ENCODE data around the gene PSMA4. TPM values are rescaled to one million over a fixed set of nuclear protein-coding genes. Genes with fewer than 3 reads are reported as not detected.

The PSMA4 gene
- total RNA-seq, 1 donor from 2014 or later: 112 TPM

DNA sequence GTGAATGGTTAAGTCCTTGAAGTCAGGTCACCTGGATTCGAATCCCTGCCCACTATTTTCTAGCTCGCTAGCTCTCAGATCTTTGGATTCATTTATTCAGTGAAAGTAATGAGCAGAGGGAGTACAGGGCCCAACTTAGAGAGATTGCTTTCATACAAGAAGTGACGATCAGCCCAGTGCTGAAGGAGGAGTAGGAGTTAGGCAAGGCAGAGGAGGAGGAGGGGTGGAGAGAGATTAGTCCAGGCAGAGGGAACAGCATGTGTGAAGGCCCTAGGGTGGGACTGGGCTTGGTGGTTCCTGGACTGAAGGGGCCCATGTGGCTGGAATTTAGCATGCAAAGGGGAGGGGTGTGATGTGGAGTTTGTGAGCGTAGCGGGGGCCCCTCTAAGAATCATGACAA lies 21.2 kb downstream of the PSMA4 start:
- Histone ChIP-seq H3K27ac (no peak overlapping the region), H3K27me3 (no peaks in the 10 kb centered on the region), H3K4me3 (no peak overlapping the region), H3K36me3 (no peaks in the 10 kb centered on the region), H3K4me1 (peaks cover 5% of the 10 kb centered on the region), H3K9me3 (no peaks in the 10 kb centered on the region)
- ATAC-seq (no peak), DNase-seq (no peak)
- intact Hi-C loops (cut with DNase I): no loop called here
- TF ChIP-seq, protein P1, sequence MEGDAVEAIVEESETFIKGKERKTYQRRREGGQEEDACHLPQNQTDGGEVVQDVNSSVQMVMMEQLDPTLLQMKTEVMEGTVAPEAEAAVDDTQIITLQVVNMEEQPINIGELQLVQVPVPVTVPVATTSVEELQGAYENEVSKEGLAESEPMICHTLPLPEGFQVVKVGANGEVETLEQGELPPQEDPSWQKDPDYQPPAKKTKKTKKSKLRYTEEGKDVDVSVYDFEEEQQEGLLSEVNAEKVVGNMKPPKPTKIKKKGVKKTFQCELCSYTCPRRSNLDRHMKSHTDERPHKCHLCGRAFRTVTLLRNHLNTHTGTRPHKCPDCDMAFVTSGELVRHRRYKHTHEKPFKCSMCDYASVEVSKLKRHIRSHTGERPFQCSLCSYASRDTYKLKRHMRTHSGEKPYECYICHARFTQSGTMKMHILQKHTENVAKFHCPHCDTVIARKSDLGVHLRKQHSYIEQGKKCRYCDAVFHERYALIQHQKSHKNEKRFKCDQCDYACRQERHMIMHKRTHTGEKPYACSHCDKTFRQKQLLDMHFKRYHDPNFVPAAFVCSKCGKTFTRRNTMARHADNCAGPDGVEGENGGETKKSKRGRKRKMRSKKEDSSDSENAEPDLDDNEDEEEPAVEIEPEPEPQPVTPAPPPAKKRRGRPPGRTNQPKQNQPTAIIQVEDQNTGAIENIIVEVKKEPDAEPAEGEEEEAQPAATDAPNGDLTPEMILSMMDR (IDR thresholded peaks at IDR 0.05): no peak

- H3K36me3 ChIP-seq: no peaks in the 10 kb centered on the region
- peaks cover 6% of the 10 kb centered on the region for H3K27me3 ChIP-seq
- H3K4me1 ChIP-seq: peaks cover 5% of the 10 kb centered on the region
- TF ChIP-seq, protein P1 (IDR thresholded peaks at IDR 0.05): no peak
- ATAC-seq (no peak), DNase-seq (no peak)
- H3K27ac ChIP-seq: no peak overlapping the region
- no peak overlapping the region for H3K4me3 ChIP-seq
- no peaks in the 10 kb centered on the region for H3K9me3 ChIP-seq
- intact Hi-C loops (cut with DNase I): no loop called here
Measured at GRCh38 chr15:78563092-78563491, 22.8 kb downstream of the PSMA4 start.

DNA sequence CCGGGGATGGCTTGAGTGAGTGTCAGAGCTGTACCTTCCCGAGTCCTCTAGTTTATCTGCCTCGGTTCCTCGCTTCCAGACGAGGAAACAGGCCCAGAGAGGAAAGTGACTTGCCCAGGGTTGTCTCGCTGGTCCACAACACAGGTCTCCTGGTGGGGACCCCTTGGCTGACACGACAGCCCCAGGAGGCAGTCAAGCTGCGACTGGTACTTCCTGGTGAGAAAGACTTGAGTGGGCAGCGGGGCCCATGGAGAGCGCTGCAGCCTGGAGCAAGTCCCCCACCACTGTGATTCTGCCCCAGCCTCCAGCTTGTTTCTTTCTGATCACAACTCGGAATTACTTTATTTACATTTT lies 24.5 kb downstream of the PSMA4 start:
- DNase-seq (no peak), ATAC-seq (no peak)
- Histone ChIP-seq H3K27me3 (peaks cover 16% of the 10 kb centered on the region), H3K36me3 (no peaks in the 10 kb centered on the region), H3K27ac (no peak overlapping the region), H3K9me3 (no peaks in the 10 kb centered on the region), H3K4me1 (peaks cover 5% of the 10 kb centered on the region), H3K4me3 (no peak overlapping the region)
- intact Hi-C loops (cut with DNase I): no loop called here
- TF ChIP-seq, protein P1 (IDR thresholded peaks at IDR 0.05): no peak

GRCh38 chr15:78565097-78565950 lies 25.1 kb downstream of the PSMA4 start, which contains the start of gene CHRNA5:
TSS of gene CHRNA5 (plus strand) at chr15:78565520. CDS start at chr15:78565720, 200 bp downstream.
- Histone ChIP-seq H3K27me3 (peaks cover 16% of the 10 kb centered on the region), H3K27ac (no peak within 1 kb of the TSS), H3K4me1 (peaks cover 5% of the 10 kb centered on the region), H3K36me3 (no peaks in the 10 kb centered on the region), H3K4me3 (peak within 1 kb of the TSS; percentile 55), H3K9me3 (no peaks in the 10 kb centered on the region)
- DNase-seq: peak; percentile 94
- ATAC-seq: peak; percentile 99
- TF ChIP-seq, protein P1 (IDR thresholded peaks at IDR 0.05): no peak
- intact Hi-C loops (cut with DNase I): no loop called here

DNA sequence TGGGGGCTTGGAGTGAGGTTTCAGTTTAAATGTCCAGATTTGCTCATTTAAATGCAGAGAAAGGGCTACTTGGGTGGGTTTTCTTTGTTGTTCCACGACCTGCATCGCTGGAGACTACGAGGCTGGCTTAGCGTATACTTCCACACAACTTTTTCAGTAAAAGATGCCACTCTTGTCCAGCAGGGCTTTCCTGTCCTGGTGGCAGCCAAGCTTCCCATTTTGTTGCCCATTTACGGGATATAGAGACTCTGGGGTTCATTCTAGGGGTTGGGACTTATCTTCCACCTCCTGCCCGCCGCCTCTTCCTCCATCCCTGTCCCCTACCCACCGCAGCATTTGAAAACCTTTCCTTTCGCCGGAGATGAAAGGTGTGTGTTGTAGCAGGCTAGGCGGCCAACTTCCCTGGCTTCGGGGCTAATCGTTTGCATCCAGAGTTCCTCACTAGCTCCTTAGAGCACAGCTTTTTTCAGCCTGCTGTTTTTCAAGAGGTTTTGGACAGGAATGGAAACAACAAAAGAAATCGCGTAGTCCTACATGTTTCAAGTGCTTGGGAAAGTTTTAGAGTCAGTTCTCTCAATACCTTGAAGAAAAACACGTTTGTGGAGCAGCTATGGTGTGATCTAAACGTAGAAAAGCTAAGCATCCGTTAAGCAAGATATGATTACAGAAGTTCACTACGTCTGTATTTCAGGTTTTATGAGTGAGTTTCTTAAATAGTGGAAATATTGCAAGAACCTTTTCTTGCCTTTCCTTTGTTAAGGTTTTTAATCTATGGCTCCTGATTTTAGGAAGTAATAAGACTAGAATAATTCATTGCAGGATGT lies 25.9 kb downstream of the PSMA4 start:
- TF ChIP-seq, protein P1 (IDR thresholded peaks at IDR 0.05): no peak
- H3K27ac ChIP-seq: no peak overlapping the region
- no peaks in the 10 kb centered on the region for H3K9me3 ChIP-seq
- H3K4me1 ChIP-seq: peaks cover 5% of the 10 kb centered on the region
- DNase-seq (no peak), ATAC-seq (peak; percentile 7)
- no peaks in the 10 kb centered on the region for H3K36me3 ChIP-seq
- H3K27me3 ChIP-seq: peaks cover 16% of the 10 kb centered on the region
- peak overlapping the region; percentile 55 for H3K4me3 ChIP-seq
- intact Hi-C loops (cut with DNase I): no loop called here
